ENCODE data around the gene PHF23.

The PHF23 gene

GRCh38 chr17:7207120-7208001 is 31.9 kb downstream of the PHF23 start:
- DNase-seq (ENCODE audit: low read depth in 2 of 2, low spot score in 1 of 2): no peak

DNA sequence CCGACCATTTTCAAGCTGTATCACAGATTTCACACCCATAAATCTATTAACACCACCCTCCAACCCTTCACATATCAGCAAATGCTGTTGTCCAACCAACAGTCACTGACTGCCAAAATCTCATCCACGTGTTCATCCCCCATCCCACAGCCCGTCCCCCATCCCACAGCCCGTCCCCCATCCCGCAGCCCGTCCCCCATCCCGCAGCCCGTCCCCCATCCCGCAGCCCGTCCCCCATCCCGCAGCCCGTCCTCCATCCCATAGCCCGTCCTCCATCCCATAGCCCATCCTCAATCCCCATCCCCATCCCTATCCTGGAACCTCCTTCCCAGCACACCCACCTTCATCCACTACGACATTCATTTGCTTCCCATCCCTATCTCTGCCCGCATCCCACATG is 33.7 kb downstream of the PHF23 start:
- DNase-seq (ENCODE audit: low read depth in 2 of 2, low spot score in 1 of 2): no peak

DNA sequence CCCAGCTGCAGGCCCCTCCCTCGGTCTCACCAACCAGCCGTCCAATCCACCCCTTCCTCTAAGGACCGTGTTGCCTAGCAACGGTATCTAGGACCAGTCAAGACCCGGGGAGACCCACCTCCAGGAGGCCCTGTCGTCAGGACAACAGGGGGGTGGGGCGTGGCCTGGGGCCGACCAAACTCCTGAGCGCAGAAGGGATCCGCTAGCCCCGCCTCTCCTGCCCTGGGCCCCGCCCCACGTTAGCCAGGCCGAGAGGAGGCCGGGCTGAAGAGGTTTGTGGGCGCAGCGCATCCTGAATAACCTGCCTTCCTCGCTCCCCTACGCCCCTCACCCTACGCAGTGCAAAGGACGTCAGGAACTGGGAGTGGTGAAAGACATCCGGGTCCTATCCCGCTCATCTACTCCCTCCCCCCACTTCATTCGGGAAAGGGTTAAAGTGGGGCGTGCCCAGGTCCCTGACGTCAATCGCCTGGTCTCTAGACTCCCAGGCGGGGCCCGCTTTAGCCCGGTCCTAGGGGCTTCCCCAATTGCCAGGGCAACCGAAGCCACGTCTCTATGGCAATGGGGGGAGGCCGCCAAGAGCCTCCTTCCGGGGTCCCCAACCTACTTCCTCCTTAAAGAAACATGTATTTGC is 34.3 kb downstream of the PHF23 start:
- DNase-seq (ENCODE audit: low read depth in 2 of 2, low spot score in 1 of 2): peak; percentile 89 to 91

GRCh38 chr17:7204336-7204735 is 34.9 kb downstream of the PHF23 start:
- no peak for DNase-seq (ENCODE audit: low read depth in 2 of 2, low spot score in 1 of 2)

DNA sequence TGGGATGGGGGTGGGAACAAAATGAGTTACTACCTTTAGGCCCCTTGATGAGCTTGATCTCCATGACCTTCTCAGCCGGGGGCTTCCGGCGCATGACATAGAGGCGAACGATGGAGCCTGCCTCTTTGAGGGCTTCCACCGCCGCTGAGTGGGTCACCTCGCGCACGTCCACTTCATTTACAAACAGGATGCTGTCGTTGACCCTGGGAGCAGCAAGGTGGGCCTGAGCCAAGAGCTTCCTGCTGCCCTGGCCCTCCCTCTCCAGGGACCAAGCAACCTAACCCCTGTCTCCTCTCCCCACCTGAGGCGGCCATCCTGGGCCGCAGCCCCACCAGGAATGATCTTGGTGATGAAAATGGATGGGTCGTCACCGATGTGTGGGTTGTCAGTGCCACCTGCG is 35.9 kb downstream of the PHF23 start:
- DNase-seq (ENCODE audit: low read depth in 2 of 2, low spot score in 1 of 2): no peak

DNA sequence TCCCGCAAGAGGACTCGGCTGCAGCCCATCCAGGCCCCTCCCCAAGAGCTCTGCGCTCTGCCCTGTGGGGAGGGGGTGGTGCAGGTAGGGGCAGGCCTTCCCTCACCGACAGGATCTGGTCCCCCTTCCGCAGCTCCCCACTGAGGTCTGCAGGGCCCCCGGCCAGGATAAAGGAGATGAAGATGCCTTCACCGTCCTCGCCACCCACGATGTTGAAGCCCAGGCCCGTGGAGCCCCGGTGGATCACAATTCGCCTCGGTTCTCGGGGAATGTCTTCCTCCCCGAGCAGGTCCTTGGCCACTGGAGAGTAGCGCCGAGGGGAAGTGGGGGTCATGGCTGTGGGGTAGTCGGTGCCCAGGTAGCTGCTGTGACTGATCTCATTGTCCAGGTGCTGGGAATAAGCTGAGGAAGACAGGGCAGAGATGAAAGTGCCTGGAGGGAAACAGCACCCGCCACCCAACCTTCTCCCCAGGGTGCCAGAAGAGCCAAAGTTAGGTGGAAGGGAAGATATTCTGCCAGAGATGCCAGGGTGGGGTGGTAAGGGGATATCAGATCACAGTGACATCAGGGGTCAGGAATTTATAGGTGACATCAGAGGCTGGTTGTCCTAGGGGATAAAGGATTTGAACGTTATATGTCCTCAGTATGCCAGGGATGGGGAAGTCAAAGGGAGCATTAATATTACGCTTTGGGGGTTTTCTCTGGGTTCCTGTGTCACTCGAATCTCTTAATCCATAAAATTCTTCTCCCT is 42.4 kb downstream of the PHF23 start:
- no peak for DNase-seq (ENCODE audit: low read depth in 2 of 2, low spot score in 1 of 2)

DNA sequence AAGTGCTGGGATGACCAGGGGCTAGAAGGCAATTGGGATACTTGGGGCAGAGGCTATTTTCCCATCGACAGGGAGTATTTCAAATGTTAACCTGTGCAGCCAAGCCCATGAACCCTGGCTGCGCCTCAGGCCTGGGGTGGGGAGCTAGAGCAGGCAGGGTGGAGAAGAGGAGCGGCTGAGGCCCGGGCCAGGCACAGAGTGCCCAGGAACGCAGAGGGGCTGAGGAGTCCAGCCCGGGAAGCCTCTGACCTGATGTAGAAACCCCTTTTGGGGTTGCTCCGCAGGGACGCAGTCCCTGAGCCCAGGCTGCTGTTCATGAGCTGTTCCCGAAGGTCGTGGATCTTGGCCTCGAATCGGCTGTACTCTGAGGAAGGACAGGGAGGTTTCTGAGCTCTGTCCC is 43.3 kb downstream of the PHF23 start:
- no peak for DNase-seq (ENCODE audit: low read depth in 2 of 2, low spot score in 1 of 2)

GRCh38 chr17:7192271-7192937 is 46.9 kb downstream of the PHF23 start:
- DNase-seq (ENCODE audit: low read depth in 2 of 2, low spot score in 1 of 2): no peak

DNA sequence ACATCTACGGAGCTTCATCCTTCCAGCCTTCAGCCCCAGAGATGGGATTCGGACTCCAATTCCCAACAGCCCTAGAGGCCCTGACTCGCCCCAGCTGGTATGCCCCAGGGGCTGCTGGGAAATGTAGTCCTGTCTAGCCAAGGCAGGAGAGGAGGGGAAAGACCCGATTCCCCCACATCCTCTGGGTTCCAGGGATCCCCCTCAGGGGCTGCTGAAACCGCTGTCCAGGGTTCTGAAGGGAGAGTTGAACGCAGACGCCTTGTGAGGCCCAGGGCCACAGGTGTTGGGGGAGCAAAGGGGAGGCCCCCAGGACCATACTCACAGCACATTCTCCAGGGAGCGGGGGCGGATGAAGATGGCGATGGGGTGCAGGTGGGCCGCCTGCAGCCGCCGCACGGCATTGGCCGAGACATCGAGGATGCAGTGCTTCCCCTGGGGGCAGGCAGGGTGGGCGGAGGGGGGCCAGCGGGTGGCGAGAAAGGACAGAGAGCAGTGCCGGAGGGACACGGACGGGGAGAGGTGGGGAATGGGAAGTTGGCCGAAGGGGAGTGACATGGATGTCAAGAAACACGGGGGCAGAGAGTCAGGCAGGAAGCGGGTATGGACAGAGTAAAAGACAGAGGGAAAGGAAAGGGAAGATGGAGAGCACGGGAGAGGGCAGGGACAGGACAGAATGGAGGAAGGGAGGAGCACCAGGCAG is 47.5 kb downstream of the PHF23 start:
- DNase-seq (ENCODE audit: low read depth in 2 of 2, low spot score in 1 of 2): no peak

GRCh38 chr17:7191069-7191468 is 48.2 kb downstream of the PHF23 start:
- no peak for DNase-seq (ENCODE audit: low read depth in 2 of 2, low spot score in 1 of 2)

DNA sequence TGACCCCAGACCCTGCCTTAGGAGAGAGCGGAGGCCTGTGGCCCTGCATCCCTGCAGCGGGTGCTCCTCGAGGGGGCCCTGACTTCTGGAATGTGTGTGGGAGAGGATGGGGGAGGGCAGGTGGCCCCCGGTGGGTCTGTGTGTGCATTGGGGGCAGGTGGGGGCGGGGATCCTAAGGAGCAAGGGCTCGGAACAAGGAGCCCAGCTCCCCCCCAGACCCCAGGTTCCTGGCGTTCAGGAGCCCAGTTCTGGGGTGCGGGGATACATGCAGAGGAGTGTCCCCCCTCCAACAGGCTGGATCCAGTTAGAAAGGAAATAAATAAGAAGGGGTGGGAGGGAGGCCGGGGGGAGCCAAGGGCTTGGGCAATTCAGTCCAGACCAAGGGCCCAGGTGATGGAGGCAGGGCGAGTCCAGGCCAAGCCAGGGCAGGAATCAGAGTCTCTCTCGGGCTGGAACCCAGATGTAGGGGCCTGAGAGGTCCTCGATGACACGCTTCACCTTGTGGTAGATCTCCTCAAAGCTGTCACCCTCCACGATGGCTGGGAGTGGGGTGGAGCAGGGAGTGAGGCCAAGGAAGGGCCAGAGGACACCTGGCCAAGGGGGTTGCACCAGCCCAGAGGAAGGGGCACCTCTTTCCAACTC is 48.9 kb downstream of the PHF23 start:
- no peak for DNase-seq (ENCODE audit: low read depth in 2 of 2, low spot score in 1 of 2)

- DNase-seq (ENCODE audit: low read depth in 2 of 2, low spot score in 1 of 2): no peak
Observed at GRCh38 chr17:7186241-7186640, 53.0 kb downstream of the PHF23 start.

All from stimulated activated CD8-positive, alpha-beta memory T cell treated with anti-CD3 and anti-CD28 coated beads, Interleukin-4, amount 100 ng/mL, for 1 hour (primary cell).